NCI-H446 treated with DMSO at 0.1 percent for 48 hours (cell line): Measurements from ENCODE around the gene PDCD1.

Source experiments
- DNase-seq: peaks from one replicate; lab custom pipeline; 2025; lab: John Stamatoyannopoulos, UW

The PDCD1 gene

DNA sequence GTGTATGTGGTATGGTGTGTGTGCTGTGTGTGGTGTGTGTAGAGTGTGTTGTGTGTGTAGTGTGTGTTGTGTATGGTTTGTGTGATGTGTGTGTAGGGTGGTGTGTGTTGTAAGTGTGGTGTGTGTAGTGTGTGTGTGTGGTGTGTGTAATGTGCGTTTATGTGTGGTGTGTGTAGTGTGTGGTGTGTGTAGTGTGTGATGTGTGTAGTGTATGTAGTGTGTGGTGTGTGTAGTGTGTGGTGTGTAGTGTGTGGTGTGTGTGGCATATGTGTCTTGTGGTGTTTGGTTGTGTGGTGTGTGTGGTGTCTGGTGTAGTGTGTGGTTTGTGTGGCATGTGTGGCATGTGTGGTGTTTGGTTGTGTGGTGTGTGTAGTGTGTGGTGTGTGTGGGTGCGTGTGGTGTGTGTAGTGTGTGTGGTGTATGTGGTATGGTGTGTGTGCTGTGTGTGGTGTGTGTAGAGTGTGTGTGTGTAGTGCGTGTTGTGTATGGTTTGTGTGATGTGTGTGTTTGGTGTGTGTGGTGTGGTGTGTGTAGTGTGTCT is 6.8 kb upstream of the PDCD1 start:
- no peak for DNase-seq

DNA sequence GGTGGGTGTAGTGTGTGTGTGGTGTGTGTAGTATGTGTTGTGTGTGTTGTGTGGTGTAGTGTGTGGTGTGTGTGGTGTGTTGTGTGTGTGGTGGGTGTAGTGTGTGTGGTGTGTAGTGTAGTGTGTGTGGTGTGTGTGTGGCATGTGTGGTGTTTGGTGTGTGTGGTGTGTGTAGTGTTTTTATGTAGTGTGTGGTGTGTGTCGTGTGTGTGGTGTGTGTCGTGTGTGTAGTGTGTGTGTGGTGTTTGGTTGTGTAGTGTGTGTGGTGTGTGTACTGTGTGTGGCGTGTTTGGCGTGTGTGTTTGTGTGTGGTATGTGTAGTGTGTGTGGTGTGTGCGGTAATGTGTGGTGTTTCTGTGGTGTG is 6.1 kb upstream of the PDCD1 start:
- DNase-seq: no peak

DNA sequence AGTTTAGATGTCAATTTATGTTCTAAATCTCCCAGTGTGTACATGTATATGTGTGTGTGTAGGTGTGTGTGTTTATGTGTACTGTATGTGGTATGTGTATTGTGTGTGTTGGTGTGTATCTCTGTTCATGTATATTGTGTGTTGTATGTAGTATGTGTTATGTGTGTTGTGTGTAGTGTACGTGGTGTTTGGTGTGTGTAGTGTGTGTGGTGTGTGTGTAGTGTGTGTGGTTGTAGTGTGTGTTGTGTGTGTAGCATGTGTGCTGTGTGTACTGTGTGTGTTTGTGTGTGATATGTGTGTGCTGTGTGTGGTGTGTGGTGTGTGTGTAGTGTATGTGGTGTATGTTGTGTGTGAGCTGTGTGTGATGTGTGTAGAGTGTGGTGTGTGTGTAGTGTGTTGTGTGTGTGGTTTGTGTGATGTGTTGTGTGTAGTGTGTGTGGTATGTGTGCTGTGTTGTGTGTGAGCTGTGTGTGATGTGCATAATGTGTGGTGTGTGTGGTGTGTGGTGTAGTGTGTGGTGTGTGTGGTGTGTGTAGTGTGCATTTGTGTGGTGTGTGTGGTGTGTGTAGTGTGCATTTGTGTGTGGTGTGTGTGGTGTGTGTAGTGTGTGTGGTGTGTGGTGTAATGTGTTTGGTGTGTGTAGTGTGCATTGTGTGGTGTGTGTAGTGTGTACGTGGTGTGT is 5.6 kb upstream of the PDCD1 start:
- DNase-seq: no peak

DNA sequence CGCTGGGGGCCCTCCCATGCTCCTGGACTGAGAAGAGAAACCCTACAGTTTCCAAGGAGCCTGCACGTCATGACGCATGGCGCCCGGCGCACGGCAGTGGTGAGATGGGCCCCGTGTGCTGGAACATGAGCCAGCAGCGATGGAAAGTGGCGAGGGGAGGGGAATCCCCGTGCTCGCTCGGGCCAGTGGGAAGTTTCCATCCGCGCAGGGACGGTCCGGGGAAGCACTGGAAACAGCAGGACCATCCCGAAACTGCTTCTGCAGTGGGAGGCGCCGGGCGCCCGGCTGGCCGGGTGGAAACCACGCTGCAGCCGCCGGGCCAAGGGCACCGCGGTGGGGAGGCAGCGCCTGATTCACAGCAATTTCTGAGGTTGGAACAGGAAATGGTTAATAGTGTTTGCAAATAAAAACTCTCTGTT is 4.9 kb upstream of the PDCD1 start:
- no peak for DNase-seq

DNA sequence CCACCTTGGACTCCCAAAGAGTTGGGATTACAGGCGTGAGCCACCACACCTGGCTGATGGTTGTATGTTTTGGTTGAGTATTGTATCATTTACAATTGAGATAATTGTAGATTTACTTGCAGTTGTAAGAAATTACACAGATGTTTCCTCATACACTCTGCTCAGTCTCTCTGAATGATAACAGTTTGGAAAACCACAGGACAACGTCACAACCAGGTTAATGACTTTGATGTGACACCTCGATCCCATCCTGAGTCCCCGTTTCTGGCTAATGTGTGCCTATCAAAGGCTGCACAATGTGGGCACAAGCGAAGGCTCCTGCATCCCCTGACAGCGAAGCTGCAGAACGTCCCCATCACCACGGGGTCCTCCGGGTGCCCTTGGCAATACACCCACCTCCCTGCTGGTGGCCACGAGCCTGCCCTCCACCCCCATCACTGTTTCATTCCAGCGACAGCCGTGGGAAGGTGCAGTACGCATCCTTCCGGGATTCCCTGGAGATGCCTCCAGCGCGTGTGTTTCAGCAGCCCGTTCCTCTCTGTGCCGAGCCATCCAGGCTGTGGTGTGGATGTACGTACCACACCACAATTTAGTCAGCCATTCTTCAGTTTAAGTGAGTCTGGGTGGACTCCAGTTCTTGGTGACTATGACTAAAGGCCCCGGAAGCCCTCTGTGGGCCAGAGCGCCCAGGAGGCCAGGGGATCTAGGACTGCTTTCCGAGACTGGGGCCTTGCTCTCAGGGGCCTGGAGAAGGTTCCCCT is 4.3 kb upstream of the PDCD1 start:
- DNase-seq: no peak

DNA sequence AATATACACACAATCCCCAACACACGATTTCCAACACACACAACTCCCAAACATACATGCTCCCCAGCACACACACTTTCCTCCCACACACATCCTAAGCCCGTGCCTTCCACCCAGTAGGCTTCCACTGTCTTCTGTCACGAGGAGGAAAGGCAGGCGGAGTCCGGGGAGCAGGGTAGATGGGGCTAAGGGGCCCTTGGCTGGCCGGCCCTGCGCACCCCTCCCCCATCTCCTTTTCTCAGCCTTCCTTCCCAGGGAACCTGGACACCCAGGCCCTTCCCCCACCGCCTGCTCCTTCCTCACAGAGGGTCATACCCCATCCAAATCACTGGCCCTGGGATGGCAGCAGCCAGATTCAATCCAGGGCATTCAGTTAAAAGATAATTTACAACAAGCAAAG is 3.4 kb upstream of the PDCD1 start:
- DNase-seq: no peak

DNA sequence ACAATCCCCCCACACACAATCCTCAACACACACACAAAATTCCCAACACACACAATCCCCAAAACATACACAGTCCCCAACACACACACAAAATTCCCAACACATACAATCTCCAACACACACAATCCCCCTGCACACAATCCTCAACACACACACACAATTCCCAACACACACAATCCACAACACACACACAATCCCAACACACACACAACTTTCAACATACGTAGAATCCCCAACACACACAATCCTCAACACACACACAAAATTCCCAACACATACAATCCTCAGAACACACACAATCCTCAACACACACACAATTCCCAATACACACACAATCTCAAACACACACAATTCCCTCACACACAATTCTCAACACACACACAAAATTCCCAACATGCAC is 2.6 kb upstream of the PDCD1 start:
- no peak for DNase-seq

DNA sequence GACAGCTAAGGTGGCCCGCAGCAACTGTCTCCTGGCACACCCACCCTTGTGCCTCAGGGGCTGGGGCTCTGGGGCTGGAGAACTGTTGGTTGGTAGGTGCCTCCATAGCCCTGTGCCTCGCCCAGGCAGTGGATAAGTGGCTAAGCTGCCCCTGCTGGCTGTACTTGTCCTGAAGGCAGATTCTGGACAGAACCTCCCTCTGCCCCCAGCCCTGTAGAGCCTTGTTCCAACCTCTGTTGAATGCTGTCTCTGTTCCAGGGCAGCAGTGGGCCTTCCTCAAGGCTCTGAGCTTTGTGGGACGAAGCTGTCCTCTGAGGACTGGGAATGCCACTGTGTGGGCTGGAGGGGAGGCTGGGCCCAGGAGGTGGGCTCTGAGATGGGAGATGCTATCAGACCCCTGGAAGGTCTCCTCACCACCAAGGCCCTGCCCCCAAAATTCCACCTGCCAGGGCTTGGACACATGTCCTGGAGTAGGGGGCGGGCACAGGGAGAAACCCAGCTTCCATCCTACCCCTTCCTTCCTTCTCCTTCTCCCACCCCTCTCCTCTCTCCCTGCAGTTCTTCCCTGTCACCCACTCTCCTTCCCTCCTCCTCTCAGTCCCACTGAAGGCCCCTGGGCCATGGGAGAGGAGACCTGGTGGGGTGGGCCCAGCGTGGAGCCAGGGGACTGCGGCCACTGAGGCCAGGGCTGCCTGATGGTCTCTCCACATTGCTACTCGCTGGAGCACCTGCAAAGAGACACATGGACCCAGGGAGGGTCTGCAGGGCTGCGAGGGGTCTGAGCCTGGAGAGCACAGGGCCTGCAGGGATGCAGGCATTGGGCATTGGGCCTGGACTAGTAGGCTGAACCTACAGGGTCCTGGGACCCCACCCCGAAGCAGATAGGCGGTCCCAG is 1.7 kb upstream of the PDCD1 start:
- no peak for DNase-seq

DNA sequence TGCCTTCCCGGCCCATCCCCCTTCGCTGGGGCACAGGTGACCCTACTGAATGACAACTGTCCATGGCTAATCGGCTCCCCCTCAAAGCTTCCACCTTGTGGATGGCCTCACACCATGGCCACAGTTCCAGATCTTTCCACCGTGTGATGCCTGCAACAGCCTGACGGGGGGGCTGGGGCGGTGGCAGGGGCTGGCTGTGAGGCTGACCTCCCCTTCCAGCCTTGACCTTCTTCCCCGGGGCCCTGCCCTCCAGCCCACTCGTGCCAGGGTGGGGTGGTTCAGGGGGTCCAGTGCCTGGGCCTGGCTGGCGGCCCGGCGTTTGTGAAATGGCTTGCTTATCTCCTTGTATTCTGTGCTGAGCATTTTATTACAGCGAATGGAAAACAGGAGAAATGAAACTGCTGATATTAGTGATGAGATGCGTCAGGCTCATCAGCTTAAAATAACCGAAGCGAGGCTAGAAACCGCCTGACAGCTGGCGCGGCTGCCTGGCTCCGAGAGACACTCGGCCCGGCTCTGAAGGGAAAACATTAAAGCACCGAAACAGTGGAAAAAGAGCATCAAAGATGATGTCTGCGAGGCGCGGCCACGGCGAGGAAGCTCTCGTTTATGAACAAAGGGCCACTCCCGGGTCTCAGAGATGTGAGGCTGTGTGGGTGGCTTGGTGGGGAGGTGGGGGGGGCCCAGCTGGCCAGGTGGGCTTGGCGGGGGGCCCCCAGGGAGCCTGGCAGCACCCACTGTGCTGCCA is 916 bp upstream of the PDCD1 start:
- no peak for DNase-seq

DNA sequence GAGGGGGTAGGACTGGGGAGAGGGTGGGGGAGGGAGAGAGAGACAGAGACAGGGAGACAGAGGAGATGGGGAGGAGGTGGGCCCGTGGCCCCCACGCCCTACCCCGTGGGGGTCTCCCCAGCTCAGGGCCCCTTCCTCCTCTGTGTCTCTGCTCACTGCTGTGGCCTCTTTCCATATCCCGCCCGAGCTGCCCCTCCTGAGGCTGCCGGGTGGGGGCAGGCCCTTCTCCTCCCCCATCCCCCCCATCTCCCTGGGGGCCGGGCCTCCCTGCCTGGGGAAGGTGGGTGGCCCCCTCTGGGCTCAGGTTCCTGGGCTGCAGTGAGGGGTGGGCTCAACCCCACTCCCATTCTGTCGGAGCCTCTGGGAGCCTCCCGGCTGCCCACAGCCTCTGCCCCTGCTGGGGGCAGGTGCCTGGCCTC is 332 bp upstream of the PDCD1 start:
- DNase-seq: no peak

DNA sequence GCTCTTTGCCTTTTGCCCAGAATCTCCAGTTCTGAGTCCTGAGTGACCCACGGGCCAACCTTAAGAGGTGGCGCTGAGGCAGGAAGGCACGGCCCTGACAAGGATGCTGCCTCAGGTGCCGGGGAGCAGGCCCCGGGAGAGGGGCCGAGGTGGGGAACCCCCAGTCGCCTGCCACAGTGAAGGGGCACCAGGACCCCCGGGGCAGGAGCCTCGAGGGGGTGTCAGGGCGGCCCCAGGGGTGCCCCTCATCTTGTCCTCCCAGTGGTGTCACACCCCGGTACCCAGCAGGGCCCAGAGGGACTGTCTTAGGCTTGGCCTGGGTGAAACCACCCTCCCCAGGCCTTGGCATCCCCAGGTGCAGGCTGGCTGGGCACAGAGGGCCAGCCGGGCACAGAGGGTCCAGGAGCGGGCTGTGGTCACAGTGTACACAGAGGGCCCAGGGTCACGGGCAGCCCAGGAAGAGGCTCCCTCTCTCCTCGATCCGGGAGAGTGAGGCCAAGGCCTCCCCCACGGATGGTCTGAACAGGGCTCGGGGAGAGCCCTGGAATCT is 1.0 kb downstream of the PDCD1 start:
- DNase-seq: no peak

DNA sequence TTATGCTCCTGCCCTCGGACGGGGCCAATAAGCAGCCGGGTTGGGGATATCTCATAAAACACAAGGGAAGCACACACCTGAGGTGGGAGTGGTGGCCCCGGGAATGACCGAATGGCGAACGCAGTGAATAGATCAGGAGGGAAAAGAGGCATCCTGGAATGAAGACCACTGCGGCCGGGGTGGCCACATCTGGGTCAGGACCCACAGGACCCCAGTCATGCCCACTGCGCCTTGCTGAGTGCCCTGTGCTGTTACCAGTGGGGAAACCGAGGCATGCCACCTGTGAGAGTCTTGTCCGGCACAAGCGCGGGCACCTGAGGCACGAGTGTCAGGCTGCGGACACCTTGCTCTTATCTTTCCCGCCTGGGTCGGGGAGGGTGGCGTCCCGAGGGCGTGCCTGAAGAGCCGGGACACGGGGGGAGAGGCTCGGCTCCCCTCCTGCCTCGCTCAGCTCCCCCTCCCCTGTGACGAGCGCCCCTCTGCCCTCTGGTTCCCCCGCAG is 1.6 kb downstream of the PDCD1 start:
- DNase-seq: no peak

DNA sequence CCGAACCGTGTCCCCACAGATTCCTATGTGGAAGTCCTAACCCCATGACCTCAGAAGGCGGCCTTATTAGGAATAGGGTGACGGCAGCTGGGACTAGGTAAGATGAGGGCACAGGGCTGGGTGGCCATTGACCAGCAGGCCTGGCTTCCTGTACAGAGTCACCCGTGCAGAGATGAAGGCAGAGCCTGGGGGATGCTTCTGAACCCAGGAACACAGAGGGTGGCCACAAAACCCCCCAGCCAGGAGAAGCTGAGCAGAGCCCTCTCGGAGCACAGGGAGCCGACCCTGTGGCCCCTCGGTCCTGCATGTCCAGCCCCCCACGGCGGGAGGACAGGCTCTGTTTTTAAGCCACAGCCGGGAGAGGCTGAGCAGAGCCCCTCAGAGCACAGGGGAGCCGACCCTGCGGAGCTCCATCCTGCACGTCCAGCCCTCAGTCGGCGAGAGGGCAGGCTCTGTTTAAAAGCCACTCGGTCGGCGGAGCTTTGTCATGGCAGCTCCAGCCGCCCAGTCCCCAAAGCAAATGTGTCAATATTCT is 2.7 kb downstream of the PDCD1 start:
- DNase-seq: no peak

DNA sequence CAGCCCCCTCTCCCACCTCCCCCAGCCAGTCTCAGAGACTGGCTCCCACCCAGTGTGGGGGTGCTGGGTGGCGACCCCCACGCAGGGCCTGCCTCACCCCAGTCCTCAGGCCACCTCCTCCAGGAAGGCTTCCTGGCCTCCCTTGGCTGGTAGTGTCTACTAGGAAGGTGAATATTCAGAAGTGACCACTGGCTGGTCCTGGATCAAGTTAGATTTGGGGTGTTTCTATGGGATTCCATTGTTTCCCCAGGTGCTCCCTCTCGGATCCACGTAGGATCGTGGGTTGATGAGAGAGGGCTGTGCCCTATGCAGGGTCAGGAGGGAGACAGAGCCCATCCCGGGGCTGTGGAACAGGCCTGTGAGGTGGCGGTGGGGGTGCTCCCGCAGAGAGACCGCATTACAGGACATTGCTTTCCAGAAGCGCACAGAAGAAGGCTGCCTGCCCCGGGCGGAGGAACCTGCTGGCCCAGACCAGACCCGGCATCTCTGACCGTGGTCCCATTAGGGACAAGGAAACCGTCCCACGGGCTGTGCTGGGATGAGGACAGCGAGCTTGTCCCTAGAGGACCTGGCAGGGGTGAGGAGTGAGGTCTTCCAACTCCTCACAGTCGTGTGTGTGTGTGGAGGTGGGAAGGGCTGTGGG is 3.3 kb downstream of the PDCD1 start:
- DNase-seq: no peak

DNA sequence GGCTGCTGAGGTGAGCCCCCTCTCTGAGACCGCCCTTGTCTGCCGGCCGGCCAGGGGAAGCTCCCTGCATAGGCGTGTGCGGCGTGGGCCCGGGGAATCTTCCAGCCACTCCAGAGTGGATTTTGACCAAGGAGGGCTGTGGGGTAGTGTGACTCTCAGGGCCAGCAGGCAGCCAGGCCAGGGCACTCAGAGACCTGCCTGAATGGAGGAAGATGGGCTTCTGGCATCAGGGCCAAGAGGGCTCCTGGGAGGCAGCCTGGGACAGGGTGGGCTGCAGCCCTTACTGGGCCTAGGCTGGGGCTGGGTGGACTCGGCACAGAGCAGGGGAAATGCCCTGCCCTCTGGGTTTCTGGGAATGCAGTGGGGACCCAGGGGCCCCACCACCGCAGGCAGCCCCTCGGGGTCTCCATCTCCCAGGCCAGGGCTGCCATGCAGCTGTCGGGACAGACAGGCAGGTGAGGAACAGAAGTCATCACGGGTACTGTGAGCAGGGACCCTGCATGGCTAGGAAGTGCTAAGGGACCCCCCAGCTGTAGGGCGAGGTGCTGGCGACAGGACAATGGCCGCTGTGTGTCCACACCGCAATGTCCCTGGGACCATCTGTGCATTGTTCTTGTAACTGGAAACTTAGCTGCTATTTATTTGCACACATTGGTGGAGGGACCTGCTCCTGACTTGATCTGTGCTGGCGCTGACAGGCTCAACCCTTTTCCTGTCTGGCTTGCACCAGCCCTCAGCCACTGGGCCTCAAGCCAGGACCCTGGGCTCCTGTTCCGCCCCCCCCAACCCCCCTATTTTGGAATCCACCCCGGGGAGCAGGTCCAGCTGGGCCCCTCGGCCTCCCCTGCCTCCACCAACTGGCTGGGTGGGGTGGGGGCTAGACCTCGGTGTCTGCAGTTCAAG is 4.1 kb downstream of the PDCD1 start:
- DNase-seq: no peak

DNA sequence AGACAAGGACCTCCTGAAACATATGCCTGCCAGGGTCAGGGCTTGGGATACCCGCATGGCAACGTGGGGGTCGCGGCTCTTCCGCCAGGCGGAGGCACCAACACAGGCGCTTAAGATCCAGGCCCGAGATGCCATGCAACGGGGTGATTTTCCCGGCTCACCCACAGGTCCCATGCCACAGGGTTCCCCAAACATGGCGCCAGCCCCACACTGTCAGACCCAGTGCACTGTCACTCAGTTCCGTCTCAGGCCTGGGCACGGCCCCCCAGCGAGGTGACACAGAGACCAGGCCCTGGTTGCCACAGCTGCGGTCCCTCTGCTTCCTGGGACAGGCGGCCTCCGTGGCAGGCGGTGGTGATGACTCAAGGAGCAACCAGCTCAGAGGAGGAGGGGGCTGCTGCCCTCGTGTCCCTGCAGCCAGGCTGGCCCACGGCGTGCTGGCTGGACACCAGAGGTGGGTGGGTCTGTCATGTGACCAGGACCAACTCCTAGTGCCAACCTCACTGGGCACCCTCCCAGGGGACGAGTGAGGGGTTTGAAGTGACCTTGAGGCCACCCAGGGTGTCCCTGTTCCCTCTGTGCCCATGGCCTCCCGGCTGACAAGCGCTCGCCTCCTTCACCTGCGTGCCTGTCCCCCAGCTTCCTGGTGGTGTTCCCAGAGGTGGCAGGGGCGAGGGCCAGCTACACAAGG is 4.9 kb downstream of the PDCD1 start:
- no peak for DNase-seq

DNA sequence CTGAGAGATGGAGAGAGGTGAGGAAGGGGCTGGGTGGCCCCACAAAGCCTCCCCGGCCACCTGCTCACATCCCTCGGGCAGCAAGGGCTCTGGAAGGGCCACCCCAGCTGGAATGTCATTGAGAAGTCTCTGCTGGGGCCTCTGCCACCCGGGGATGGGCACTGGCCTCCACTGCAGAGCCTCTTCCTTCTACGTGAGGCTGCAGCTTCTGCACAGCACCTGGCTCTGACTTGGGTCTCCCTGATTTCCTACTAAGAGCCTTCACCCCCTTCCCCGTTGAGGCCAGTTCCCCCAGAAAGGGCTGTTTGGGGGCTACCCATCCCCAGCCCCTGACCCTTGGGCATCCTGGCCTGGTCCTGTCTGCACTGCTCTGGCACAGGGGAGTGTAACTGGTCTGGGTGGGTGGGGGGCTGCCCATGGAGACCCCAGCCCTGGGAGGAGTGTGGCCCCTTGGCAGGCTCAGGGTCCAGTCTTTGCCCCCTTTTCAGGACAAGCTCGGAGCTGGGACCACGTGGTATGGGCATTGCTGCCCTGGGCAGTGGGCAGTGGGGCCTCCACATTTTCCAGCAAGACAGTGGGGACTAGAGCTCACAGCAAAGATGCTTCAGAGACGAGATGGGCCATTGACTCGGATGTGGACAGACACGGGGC is 5.6 kb downstream of the PDCD1 start:
- no peak for DNase-seq
